ENCODE results near the gene KRT4. TPM values are rescaled to one million over a fixed set of nuclear protein-coding genes. Genes with fewer than 3 reads are reported as not detected.

Gene KRT4
- total RNA-seq, 1 experiment from 2014 or later, result not detected

- ChIA-PET POLR2A (no interaction called here), CTCF (no interaction called here), RAD21 (ENCODE audit: low non-redundant PET in 1 of 2, low total read pairs in 2 of 2, uncharacterized antibody in 2 of 2, unreplicated experiment in 2 of 2) (no interaction called here)
- H3K36me3 ChIP-seq (ENCODE audit: control insufficient read depth in 1 of 2, insufficient read depth in 2 of 2, low read length in 2 of 2), result no peaks in the 10 kb centered on the region
- H3K4me1 ChIP-seq (ENCODE audit: control insufficient read depth in 1 of 2, insufficient read depth in 2 of 2, low read length in 2 of 2), result peaks cover 0 to 9% of the 10 kb centered on the region in 2 experiments; a peak in 1 of 4 replicates
- H4K20me1 ChIP-seq (ENCODE audit: insufficient read depth), result no peaks in the 10 kb centered on the region
- ATAC-seq, result no peak
- H3K4me2 ChIP-seq (ENCODE audit: low read length), result no peak overlapping the region
- no peaks in the 10 kb centered on the region for H3K9me3 ChIP-seq (ENCODE audit: control insufficient read depth in 1 of 2, insufficient read depth in 1 of 2, low read depth in 1 of 2, low read length in 2 of 2)
- H2AFZ ChIP-seq (ENCODE audit: low read depth, low read length, poor library complexity, severe bottlenecking), result no peak overlapping the region
- H3K9me2 ChIP-seq (ENCODE audit: insufficient read depth), result no peaks in the 10 kb centered on the region
- no peak overlapping the region for H3K9ac ChIP-seq (ENCODE audit: low read length)
- no peak for TF ChIP-seq MAX (IDR thresholded peaks at IDR 0.05)
- TF ChIP-seq ATF3 (IDR thresholded peaks at IDR 0.05), result no peak
- TF ChIP-seq ZBTB33 (IDR thresholded peaks at IDR 0.05; ENCODE audit: extremely low read depth, insufficient replicate concordance, low read length), result no peak
- TF ChIP-seq CEBPB (IDR thresholded peaks at IDR 0.05; ENCODE audit: low read depth), result no peak
- no peak for TF ChIP-seq ZNF274 (IDR thresholded peaks at IDR 0.05; ENCODE audit: low read depth, low read length)
- no peak for TF ChIP-seq SP1 (IDR thresholded peaks at IDR 0.05; ENCODE audit: low read depth)
- TF ChIP-seq REST (IDR thresholded peaks at IDR 0.05; ENCODE audit: low read depth), result no peak
- no peak for TF ChIP-seq TCF7L2 (IDR thresholded peaks at IDR 0.05; ENCODE audit: borderline replicate concordance, extremely low read depth, insufficient read depth, insufficient read length)
- no peak for TF ChIP-seq EZH2phosphoT487 (IDR thresholded peaks at IDR 0.05; ENCODE audit: borderline replicate concordance)
- no peak for TF ChIP-seq SIN3A (IDR thresholded peaks at IDR 0.05; ENCODE audit: low read depth)
- TF ChIP-seq SRF (IDR thresholded peaks at IDR 0.05; ENCODE audit: low read depth), result no peak
- TF ChIP-seq ZFX (IDR thresholded peaks at IDR 0.05), result no peak
- TF ChIP-seq EGR1 (IDR thresholded peaks at IDR 0.05; ENCODE audit: low read depth), result no peak
- no peak for TF ChIP-seq FOSL1 (IDR thresholded peaks at IDR 0.05; ENCODE audit: low read depth)
- TF ChIP-seq CTCF (IDR thresholded peaks at IDR 0.05 in 2 of 3, conservative IDR thresholded peaks at IDR 0.05 in 1 of 3; ENCODE audit: borderline replicate concordance in 1 of 3, insufficient read depth in 1 of 3, low read depth in 2 of 3, low read length in 2 of 3), result no peak
- no peak for TF ChIP-seq RAD21 (IDR thresholded peaks at IDR 0.05; ENCODE audit: low read depth)
- no peak for TF ChIP-seq JUND (IDR thresholded peaks at IDR 0.05)
- no peak for TF ChIP-seq POLR2AphosphoS5 (IDR thresholded peaks at IDR 0.05; ENCODE audit: low read depth, low read length)
- TF ChIP-seq EZH2 (IDR thresholded peaks at IDR 0.05), result no peak
- no peak for TF ChIP-seq YY1 (IDR thresholded peaks at IDR 0.05; ENCODE audit: extremely low read depth, insufficient replicate concordance, low read depth, low read length)
- intact Hi-C loops (cut with micrococcal nuclease), result no loop called here
- H3K27ac ChIP-seq (ENCODE audit: low read depth, low read length), result no peak overlapping the region
- H3K27me3 ChIP-seq (ENCODE audit: insufficient read depth, low read length), result no peaks in the 10 kb centered on the region
- no peak overlapping the region for H3K4me3 ChIP-seq (replicated peaks in 1 of 2; ENCODE audit: low read depth in 1 of 2, low read length in 2 of 2)
- no peak for DNase-seq (ENCODE audit: low read depth, low spot score)
- H3K79me2 ChIP-seq (ENCODE audit: insufficient read depth, low read length), result no peaks in the 10 kb centered on the region
- no TSS peak for BruUV-seq (replicated peaks)
Observed at GRCh38 chr12:52790427-52791270, 23.3 kb downstream of the KRT4 start.
